NCI-H1694 treated with DMSO at 0.1 percent for 48 hours (cell line): ENCODE measurements around the gene BDKRB1.

Source experiments
- DNase-seq: peaks from one replicate; lab custom pipeline; 2025; lab: John Stamatoyannopoulos, UW

BDKRB1 gene

DNA sequence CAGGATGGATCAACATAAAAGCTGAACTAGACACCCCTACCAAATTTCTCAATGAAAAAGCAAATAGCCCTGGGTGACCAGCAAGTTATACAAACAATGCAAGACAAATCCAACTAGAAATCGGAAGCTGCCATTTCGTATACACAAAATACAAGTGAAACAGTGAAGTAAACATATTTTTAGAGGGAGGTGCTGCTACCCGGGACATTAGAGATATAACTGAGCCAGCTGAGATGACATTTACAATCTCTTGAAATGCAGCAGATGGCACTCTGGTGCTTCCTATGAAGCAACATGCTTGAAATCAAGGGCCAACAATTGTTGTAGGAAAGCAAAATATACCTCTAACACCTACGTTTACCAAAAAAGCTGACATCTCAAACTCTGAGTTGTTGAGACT, 25.5 kb downstream of the BDKRB1 start:
- peak; percentile 82 for DNase-seq

DNA sequence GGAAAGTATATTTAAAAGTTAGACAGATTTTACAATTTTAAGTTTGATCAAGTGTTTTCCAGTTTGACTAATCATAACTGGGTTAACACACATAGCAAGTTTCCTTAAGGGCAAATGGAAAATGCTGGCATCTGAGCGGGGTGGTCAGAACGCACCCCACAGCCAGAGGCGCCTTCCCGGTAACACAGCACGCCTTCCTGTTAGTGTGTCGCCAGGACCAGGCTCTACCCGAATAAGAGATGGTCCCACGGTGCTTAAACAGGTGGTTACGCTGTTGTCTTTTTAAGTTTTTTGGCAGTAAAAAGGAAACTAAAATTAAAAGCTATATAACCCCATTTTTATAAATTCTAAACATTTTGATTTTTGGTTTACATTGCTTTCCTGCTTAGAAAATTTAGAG, 28.0 kb downstream of the BDKRB1 start:
- DNase-seq: no peak

DNA sequence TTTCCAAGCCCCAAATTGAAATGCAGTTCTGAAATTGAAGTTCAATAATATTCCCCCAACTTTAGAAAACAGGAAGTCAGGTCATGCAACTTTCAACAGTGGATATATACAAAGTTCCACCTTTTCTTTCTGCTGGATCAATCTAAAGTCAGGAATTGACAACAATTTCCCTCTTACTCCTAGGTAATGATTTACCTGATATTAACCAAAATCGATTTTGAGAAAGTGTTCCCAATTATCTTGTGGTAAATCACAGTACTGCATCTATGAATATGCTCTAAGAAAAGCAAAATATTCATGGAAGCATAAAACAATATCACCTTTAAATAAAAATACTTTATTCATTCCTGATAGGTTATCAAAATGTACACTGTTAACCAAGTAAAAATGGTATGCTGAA, 28.4 kb downstream of the BDKRB1 start:
- DNase-seq: no peak

DNA sequence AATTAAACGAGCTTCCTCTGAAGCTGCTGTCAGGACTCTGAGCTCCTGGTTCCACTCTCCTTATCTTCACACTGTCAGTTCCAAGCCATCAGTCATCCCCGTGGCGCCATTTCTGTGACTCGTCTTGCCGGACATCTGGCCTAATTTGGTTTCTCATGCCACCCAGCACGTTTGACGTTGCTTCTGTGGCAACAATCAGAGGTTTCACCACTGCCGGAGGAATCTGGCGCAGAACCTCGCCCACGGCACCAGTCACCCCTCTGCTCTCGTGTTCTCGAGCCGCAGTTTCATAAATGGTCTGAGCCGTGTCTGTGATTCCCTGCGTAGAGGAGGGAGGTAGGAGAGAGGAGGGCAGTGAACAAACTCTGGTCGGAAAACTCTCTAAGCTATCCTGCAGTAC, 29.7 kb downstream of the BDKRB1 start:
- DNase-seq: no peak

GRCh38 chr14:96286251-96286650, 30.2 kb downstream of the BDKRB1 start:
- no peak for DNase-seq

GRCh38 chr14:96287856-96288255, 31.8 kb downstream of the BDKRB1 start:
- no peak for DNase-seq

- DNase-seq: no peak
Measured at GRCh38 chr14:96294246-96294645, 38.2 kb downstream of the BDKRB1 start.

GRCh38 chr14:96297000-96297399, 41.0 kb downstream of the BDKRB1 start:
- DNase-seq: peak; percentile 80

DNA sequence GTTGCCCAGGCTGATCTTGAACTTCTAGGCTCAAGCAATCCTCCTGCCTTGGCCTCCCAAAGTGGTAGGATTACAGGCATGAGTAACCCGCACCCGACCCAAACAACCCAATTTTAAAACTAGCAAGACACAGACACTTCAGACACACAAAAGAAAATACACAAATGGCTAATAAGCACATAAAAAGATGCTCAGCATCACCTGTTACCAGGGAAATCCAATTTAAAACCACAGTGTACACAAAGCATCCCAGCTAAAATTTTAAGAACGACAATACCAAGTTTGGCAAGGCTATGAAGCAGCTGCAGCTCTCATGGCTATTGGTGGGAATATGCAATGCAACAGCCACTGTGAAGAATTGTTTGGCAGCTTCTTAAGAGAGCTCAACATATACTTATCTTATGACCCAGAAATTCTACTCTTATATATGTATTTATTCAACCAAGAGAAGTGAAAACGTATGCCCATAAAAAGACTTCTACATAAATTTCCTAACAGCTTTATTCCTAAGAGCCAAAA, 42.0 kb downstream of the BDKRB1 start:
- no peak for DNase-seq

GRCh38 chr14:96299441-96299840, 43.4 kb downstream of the BDKRB1 start:
- DNase-seq: no peak

GRCh38 chr14:96303981-96304380, 48.0 kb downstream of the BDKRB1 start:
- DNase-seq: no peak

DNA sequence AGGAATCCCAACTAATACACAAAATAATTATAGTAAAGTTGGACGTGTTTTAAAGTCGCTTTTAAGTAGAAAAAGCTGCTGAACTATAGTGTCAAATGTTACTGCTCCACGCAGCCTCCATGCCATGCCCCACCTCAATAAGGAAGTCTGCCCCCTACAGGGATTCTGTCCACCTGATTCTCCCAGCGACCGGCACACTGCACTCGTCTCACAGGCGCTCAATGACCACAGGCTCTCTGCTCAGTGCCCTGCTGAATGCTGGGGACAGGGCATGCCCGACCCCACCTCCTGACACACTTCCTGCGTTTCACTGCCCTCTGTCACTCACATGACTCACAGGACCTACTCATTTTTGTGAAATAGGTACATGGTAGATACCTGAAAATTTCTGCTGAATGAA, 48.9 kb downstream of the BDKRB1 start:
- no peak for DNase-seq

- DNase-seq: no peak
Measured at GRCh38 chr14:96307434-96307833, 51.4 kb downstream of the BDKRB1 start.

DNA sequence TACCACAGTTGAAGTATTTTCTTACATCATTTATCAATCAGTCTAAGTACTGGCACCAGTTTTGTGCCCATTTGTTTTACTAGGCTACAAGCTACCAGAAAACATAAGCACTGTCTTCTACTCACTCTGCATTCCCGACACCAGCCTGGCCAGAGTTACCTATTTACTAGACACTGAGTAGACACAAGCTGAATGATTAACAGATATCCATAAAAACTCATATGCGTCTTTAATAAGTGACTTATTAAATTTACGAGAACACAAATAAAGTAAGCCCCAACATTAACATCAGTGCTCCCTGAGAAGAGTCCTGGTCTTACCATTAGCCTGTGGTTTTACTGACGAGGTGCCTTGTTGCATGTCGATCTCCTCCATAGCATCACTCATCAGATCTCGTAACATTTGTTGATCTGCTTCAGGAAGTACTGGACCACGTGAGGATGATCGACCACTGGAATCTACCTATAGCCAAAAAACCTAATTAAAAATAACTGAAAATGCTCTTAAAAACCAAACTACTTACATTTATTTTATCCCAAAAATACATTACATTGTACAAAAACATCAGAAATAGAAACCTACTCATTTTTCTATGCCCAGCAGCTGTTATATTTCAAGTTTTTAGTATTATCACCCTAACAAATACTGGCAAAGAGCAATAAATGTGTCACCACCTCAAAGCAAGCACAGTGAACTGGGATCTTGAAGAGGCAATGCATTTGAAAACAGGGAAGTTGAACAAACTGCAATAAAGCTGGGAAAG, 53.3 kb downstream of the BDKRB1 start:
- no peak for DNase-seq

GRCh38 chr14:96309896-96310330, 53.9 kb downstream of the BDKRB1 start:
- DNase-seq: no peak

GRCh38 chr14:96310906-96311305, 54.9 kb downstream of the BDKRB1 start:
- no peak for DNase-seq
